Breast epithelium (tissue), 4 donors: ENCODE results near the gene RHBG. TPM values are rescaled to one million over a fixed set of nuclear protein-coding genes. Genes with fewer than 3 reads are reported as not detected.

ENCODE experiments used
- DNase-seq, 2 donors: peaks; one replicate each; pipeline ENCODE4 v3.0.0-alpha.2; 2019; ENCODE audit warnings: low spot score in 2 of 2
- H3K27ac ChIP-seq, 2 donors: fragments of 200-600 bp; sonication (generic) in 1 of 2; one replicate each; pipeline ENCODE4 v1.5.1; 2016 to 2019; ENCODE audit warnings: mild to moderate bottlenecking in 1 of 2
- H3K27me3 ChIP-seq, 2 donors: fragments of 200-600 bp; sonication (generic) in 1 of 2; one replicate each; pipeline versions ENCODE4 v1.5.1 to v1.6.0; 2017 to 2019; ENCODE audit warnings: control low read depth in 1 of 2, mild to moderate bottlenecking in 1 of 2
- H3K36me3 ChIP-seq: fragments of 200-600 bp; one replicate; pipeline ENCODE4 v1.5.1; 2019
- H3K4me1 ChIP-seq, 2 donors: fragments of 200-600 bp; sonication (generic); one replicate each; pipeline ENCODE4 v1.5.1; 2016 to 2019; ENCODE audit warnings: control low read depth in 1 of 2
- H3K4me3 ChIP-seq, 3 donors: fragments of 200-600 bp; sonication (generic); 1 replicate in 2 of 3; 2 replicates in 1 of 3; pipeline ENCODE4 v1.5.1; 2016 to 2019; ENCODE audit warnings: mild to moderate bottlenecking in 3 of 3, moderate library complexity in 2 of 3
- H3K9me3 ChIP-seq, 2 donors: fragments of 200-600 bp; sonication (generic) in 1 of 2; one replicate each; pipeline ENCODE4 v1.5.1; 2016 to 2019; ENCODE audit warnings: control low read depth in 1 of 2
- CTCF ChIP-seq, 3 donors: fragments of 450-650 bp; IDR thresholded peaks; one replicate each; pipeline ENCODE4 v1.5.1; 2016 to 2017; ENCODE audit warnings: antibody characterized with exemption in 3 of 3, mild to moderate bottlenecking in 3 of 3, moderate library complexity in 3 of 3
- POLR2A ChIP-seq: fragments of 450-650 bp; IDR thresholded peaks from one replicate; pipeline ENCODE4 v1.6.1; 2016; ENCODE audit warnings: antibody characterized with exemption, mild to moderate bottlenecking, moderate library complexity
- POLR2AphosphoS5 ChIP-seq, 3 donors: sonication (generic); formaldehyde crosslinking; IDR thresholded peaks; one replicate each; pipeline ENCODE4 v1.6.1; 2017; ENCODE audit warnings: antibody characterized with exemption in 3 of 3
- intact Hi-C: fragments of 100-400 bp; cut with DNase I; formaldehyde crosslinking; loops from one replicate; pipeline ENCODE4 v1.15.1; 2023; ENCODE audit warnings: low total_unique reads
- total RNA-seq, 3 donors: library from RNA; depleted of rRNA; stranded (reverse); fragments of >200 nt; gene quantifications; one replicate each; pipeline ENCODE4 v1.1.0, GENCODE V29; 2016

Gene RHBG
- total RNA-seq, 3 donors from 2014 or later: not detected

- Histone ChIP-seq H3K9me3 (no peaks in the 10 kb centered on the region), H3K4me1 (no peaks in the 10 kb centered on the region), H3K27ac (no peak overlapping the region), H3K4me3 (no peak overlapping the region), H3K36me3 (no peaks in the 10 kb centered on the region), H3K27me3 (peaks cover 3 to 83% of the 10 kb centered on the region in 2 donors)
- TF ChIP-seq CTCF (IDR thresholded peaks at IDR 0.05) (no peak), POLR2AphosphoS5 (IDR thresholded peaks at IDR 0.05) (no peak), POLR2A (no peak)
- DNase-seq: no peak
- intact Hi-C loops: no loop called here
Observed at GRCh38 chr1:156433602-156434001, 64.6 kb downstream of the RHBG start.

Other genes with a start within 250 kb of the RHBG start
- gene SEMA4A, start 215.6 kb upstream of the RHBG start, total RNA-seq: 10 to 100 TPM in 1 of 3 donors, 1 to 10 TPM in 2; 1.4 to 21.5 (median 9.2) TPM
- gene SLC25A44, start 175.1 kb upstream of the RHBG start, total RNA-seq: 10 to 100 TPM; 10.7 to 23.7 (median 13.8) TPM
- 10 to 100 TPM; 41.4 to 75.2 (median 60.3) TPM for gene PMF1, start 156.2 kb upstream of the RHBG start, total RNA-seq
- gene BGLAP, start 127.0 kb upstream of the RHBG start, total RNA-seq: 1 to 10 TPM in 1 of 3 donors, under 1 TPM in 2; 0.32 to 2.9 (median 0.98) TPM
- 1 to 10 TPM; 1.8 to 3.9 (median 2.5) TPM for gene PAQR6, start 121.2 kb upstream of the RHBG start, total RNA-seq
- 10 to 100 TPM; 35.7 to 67.8 (median 54.7) TPM for gene SMG5, start 86.4 kb upstream of the RHBG start, total RNA-seq
- gene TMEM79, start 84.9 kb upstream of the RHBG start, total RNA-seq: 1 to 10 TPM; 1.3 to 7.8 (median 4.9) TPM
- 10 to 100 TPM; 36.4 to 68.5 (median 40.2) TPM for gene GLMP, start 73.5 kb upstream of the RHBG start, total RNA-seq
- under 1 TPM in 1 of 3 donors, not detected in 2; 0.98 TPM for gene VHLL, start 69.9 kb upstream of the RHBG start, total RNA-seq
- gene CCT3, start 30.9 kb upstream of the RHBG start, total RNA-seq: 100 to 1,000 TPM; 150 to 263 (median 262) TPM
- gene TSACC, start 30.7 kb upstream of the RHBG start, total RNA-seq: 1 to 10 TPM in 2 of 3 donors, not detected in 1; 1.4 to 1.5 TPM
- 10 to 100 TPM; 25.8 to 34.9 (median 32.1) TPM for gene MEF2D, start 131.6 kb downstream of the RHBG start, total RNA-seq
- 1 to 10 TPM in 1 of 3 donors, under 1 TPM in 2; under 0.01 to 1.4 (median 0.15) TPM for gene IQGAP3, start 203.4 kb downstream of the RHBG start, total RNA-seq
- gene TTC24, start 210.5 kb downstream of the RHBG start, total RNA-seq: not detected
- 10 to 100 TPM; 70.4 to 90.5 (median 75.5) TPM for gene NAXE, start 222.6 kb downstream of the RHBG start, total RNA-seq
- 10 to 100 TPM; 20.2 to 31.1 (median 23.7) TPM for gene GPATCH4, start 232.3 kb downstream of the RHBG start, total RNA-seq